H1 (cell line): ENCODE data around the gene PKD1. TPM values are rescaled to one million over a fixed set of nuclear protein-coding genes. Genes with fewer than 3 reads are reported as not detected.

Experiments
- CHD1 ChIP-seq: IDR thresholded peaks from 2 replicates; pipeline ENCODE4 v1.6.1; 2012; ENCODE audit warnings: low read depth, low read length, improper control_type of control experiment
- CHD2 ChIP-seq: IDR thresholded peaks from 2 replicates; pipeline ENCODE4 v1.6.1; 2012; ENCODE audit warnings: low read length, improper control_type of control experiment
- HDAC2 ChIP-seq, 2 experiments: fragments of 300-600 bp in 1 of 2; sonication (generic) in 1 of 2; IDR thresholded peaks; 2 replicates each; pipeline ENCODE4 v1.6.1; 2011 to 2012; ENCODE audit warnings: low read depth in 2 of 2, low read length in 2 of 2, mild to moderate bottlenecking in 2 of 2, moderate library complexity in 2 of 2, borderline replicate concordance in 1 of 2, inconsistent platforms in 1 of 2
- JUND ChIP-seq: IDR thresholded peaks from 2 replicates; pipeline ENCODE4 v1.6.1; 2011; ENCODE audit warnings: mild to moderate bottlenecking, improper control_type of control experiment, low read length
- NANOG ChIP-seq: IDR thresholded peaks from 2 replicates; pipeline ENCODE4 v1.6.1; 2011; ENCODE audit warnings: low read length, low read depth, mild to moderate bottlenecking, inconsistent platforms; ENCODE audit not compliant: insufficient read depth, poor library complexity, severe bottlenecking
- SIRT6 ChIP-seq: IDR thresholded peaks from one replicate; pipeline ENCODE4 v1.7.1; 2012; ENCODE audit warnings: low read length, inconsistent platforms
- SP1 ChIP-seq: IDR thresholded peaks from 2 replicates; pipeline ENCODE4 v1.6.1; 2011; ENCODE audit warnings: low read depth, low read length
- SP2 ChIP-seq: IDR thresholded peaks from 2 replicates; pipeline ENCODE4 v1.6.1; 2012; ENCODE audit warnings: mild to moderate bottlenecking, low read length, inconsistent platforms
- SP4 ChIP-seq: IDR thresholded peaks from 2 replicates; pipeline ENCODE4 v1.6.1; 2012; ENCODE audit warnings: low read length, inconsistent platforms
- TAF7 ChIP-seq: optimal IDR thresholded peaks from 2 replicates; pipeline ENCODE3; 2011; ENCODE audit warnings: low read depth, mild to moderate bottlenecking, inconsistent platforms, low read length, moderate library complexity, borderline replicate concordance
- polyA plus RNA-seq, 7 experiments: library from polyadenylated mRNA; depleted of rRNA in 3 of 7; stranded (reverse) in 5 of 7; unstranded in 2 of 7; fragments of >200 nt in 5 of 7; fragments of 200-250 nt in 2 of 7; gene quantifications; 1 replicate in 5 of 7; 2 replicates in 1 of 7; 4 replicates in 1 of 7; pipeline versions ENCODE4 v1.2.1 to v1.2.3, GENCODE V29; 2011 to 2013; ENCODE audit warnings: missing spikeins in 2 of 7, mixed read lengths in 2 of 7
- total RNA-seq: library from RNA; stranded (reverse); fragmentation: NEBNext Ultra II Directional; extraction: Animal tissue kit (Norgen Biotek cat#: 25700); gene quantifications from 2 replicates; pipeline ENCODE4 v1.2.1, GENCODE V29; 2021

The PKD1 gene
- total and polyA plus RNA-seq, 2 of the 8 experiments (the other 6 are each of a cell fraction or from before 2014, with no cell fraction given) = 40.6 to 52.7 TPM

DNA sequence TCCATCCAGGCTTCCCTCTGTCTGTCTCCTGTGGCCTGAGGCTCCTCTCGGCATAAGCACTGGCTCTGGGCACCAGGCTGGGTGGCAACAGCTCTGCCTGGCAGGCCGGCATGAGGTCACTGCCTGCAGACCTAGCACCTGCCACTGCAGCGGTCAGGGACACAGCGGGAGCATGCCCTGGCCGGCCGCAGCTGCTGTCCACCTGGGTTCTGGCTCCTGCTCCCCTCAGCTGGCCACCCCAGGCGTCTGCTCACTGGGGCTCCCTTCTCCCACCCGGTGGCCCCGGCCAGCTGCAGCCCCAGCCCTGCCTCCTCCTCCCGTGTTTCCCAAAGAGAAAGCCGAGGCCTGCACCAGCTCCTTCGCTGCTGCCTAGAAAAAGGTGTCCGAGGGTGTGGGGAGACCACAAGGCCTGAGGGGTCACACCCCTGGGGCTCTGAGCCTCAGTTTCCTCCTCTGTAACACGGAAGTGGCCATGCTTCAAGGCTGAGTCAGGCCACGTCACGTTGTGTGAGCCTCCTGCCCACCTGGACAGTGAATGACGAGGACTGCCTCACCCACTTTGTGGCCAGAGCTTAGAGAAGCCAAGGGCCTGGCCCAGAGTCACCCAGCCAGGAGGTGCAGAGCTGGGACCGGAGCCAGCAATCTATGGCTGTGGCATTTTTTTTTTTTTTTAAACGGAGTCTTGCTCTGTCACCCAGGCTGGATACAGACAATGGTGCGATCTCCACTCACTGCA, 94.7 kb downstream of the PKD1 start (continued):
- TF ChIP-seq NANOG (no peak), SIRT6 (no peak), SP4 (no peak), JUND (no peak), TAF7 (no peak), CHD1 (no peak), SP2 (no peak), SP1 (no peak), CHD2 (no peak), HDAC2 (IDR thresholded peaks at IDR 0.05; ENCODE audit: borderline replicate concordance in 1 of 2, low read depth in 2 of 2, low read length in 2 of 2) (no peak)
- TF ChIP-seq, all 59 proteins: peak for 0
